CD4-positive, alpha-beta T cell treated with Interleukin-17A for 4 hours (primary cell): Measurements from ENCODE around the gene POLR2J.
"Not testable (repeated sequence)": the region's sequence is repeated elsewhere in the genome, so short reads cannot be mapped to it uniquely, and the experiment has no call there.

Experiments used
- DNase-seq: peaks from one replicate; pipeline ENCODE4 v3.0.0-alpha.2; 2020; ENCODE audit warnings: mixed read lengths

Gene POLR2J

DNA sequence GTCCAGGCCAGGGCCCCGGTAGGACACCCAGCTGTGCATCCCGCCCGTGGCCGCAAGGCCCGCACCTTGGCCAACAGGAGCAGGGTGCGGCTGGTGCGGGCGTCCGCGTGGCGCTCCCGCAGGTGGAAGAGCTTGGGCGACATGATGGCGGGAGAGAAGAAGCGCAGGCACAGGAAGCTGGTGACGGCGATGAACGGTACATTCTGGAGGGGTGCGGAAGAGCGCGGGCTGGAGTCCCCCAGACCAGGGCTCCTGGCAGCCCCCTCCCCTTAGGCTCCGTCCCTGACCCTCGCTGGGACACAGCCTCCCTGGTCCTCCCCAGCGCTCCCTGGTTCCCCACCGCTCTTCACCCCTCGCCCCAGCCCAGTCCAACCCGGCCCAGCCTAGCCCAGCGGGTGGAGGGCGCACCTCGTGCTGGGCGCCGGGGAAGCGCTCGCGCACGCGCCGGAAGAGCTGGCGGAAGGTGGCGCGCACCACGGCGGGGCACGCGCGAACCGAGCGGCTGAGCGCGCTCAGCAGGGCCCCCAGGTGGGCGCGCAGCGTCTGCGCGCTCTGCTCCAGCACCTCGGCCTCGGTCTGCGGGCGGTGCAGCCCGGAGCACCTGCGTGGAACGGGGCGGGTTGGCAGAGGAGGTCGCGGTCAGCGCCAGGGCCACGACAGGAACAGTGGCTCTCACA lies 15.9 kb upstream of the POLR2J start:
- DNase-seq: not testable (repeated sequence)

DNA sequence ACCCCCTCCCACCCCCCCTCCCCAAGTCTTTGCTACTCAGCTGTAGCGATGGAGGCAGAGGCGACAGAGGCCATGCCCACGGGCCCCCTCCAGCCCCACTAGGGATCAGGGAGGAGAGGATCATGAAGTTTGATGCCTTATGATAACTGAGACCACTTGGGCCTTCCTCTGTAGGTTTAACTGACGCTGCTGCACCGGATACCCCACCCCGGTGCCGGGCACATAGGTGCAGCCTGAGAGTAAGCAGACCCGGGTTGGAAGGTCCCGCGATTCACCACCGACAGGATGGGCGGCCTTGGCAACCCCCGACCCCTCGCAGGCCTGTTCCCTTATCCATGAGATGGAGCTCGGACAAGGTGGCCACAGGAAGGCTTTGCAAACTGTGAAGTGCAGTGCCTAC lies 15.3 kb upstream of the POLR2J start:
- not testable (repeated sequence) for DNase-seq

DNA sequence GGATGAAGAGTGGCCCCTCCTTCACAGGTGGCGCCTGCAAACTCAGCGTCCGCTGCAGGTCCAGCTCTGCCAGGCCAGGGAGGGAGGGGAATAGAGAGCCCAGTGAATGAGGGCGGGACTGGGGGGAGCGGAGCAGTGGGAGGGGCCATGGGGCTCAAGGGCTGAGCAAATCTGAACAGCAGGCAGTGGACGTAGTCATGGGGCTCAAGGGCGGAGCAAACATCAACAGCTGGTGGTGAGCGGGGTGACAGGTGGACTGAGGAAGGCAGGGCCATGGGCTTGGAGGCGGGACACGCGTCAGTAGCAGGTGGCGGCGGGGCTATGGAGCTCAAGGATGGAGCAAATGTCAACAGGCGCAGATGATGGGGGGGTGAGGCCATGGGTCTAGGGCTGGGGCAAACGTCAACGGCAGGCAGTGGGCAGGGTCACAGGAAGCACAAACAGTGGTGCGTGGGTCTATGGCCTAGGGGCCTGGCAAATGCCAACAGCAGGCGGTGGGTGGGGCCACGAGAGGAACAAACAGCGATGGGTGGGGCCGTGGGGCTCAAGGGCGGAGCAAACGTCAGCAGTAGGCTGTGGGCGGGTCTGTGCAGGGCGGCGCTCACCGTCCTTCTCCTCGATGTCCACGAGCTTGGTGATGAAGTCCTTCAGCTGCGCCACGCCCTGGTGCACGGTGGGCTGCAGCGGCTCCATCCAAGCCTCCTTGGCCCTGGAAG lies 14.7 kb upstream of the POLR2J start:
- DNase-seq: peak; percentile 21

DNA sequence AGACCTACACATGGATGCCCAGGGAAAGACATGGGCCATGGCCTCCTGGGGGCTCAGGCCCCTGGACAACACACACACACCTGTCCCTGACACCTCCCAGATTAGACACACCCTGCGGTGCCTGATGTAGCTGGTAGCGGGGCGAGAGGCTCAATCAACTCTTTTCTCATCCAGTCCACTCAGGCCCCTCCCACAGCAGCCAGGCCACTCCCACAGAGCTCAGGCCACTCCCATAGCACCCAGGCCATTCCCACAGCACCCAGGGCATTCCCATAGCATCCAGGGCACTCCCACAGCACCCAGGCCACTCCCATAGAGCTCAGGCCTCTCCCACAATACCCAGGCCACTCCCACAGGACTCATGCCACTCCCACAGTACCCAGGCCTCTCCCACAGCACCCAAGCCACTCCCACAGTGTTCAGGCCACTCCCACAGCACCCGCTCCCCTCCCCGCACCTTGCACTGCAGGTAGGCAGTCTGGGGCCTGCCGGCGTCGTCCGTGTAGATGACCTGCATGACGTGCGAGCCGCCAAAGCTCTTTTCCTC lies 11.9 kb upstream of the POLR2J start:
- not testable (repeated sequence) for DNase-seq

DNA sequence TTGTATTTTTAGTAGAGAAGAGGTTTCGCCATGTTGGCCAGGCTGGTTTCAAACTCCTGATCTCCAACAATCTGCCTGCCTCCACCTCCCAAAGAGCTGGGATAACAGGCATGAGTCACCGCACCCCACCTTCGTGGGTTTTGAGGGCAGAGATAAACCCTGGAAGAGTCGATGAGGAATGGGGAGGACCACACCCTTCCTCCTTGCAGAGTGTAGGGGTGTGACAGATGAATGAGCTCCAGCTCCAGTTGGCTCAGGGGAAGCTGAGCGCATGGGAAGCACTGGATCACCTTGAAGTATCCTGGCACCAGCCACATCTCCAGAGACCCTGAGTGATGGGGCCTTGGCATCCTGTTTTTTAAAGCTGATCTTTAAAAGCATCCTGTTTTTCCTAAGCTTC lies 5.6 kb upstream of the POLR2J start:
- not testable (repeated sequence) for DNase-seq

DNA sequence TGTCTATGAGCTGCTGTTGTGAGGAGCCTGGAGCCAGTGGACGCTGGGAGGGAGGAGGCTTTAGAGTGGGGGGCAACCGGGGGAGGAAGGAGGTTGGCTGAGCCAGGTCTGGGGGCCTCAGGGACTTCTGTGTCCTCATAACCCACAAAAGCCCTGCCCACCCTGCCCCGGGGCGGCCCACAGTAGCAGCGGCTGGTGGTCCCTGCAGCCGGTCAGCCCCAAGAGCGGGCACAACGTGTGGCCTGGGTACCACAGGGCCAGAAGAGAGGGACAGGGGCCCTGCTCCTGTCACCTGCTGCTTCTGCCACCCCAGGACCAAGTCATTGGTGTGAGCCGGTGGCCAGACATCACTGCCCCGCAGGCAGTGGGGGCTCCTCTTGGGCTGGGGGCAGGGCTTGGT lies 3.2 kb upstream of the POLR2J start:
- DNase-seq: not testable (repeated sequence)

DNA sequence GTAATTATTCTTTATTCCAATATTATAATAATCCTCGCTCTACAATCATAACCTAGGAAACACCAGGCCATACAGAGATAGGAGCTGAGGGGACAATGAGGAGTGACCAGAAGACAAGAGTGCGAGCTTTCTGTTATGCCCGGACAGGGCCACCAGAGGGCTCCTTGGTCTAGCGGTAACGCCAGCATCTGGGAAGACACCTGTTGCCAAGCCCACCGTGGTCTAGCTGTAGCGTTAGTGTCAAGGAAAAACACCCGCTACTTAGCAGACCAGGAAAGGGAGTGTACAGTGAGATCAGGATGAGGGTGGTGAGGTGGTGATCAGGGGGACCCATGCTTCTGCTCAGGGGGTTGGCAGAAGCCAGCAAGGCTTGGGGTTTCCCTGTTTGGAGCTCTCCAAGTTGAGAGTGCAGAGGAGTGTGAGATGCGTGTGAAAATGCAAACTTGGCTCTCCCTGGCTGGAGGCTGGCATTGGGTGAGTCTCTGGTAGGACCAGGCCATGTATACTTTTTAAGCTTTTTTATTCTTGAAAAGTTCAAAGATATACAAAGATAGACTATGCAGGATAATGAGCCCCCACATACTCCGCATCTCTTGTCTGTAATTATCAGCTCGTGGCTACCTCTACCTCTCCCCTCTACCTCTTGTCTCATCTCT lies 1.4 kb upstream of the POLR2J start:
- not testable (repeated sequence) for DNase-seq

DNA sequence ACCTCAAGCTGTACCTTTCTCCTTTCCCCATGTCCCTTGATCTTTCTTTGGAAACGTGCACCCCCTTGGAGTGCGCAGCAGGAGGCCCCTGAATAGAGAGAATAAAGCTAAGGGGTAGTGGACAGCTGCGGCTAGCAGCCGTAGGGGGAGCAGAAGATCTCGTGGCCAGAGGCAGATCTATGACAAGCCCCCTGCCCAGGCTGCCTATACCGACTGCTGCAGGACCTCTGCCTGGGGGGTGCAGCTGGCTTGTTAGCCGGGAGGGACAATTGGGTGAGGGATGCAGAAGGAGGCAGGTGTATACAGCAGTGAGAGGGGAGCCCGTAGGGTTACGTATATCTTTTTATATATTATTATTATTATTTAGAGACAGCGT lies 475 bp upstream of the POLR2J start:
- not testable (repeated sequence) for DNase-seq

DNA sequence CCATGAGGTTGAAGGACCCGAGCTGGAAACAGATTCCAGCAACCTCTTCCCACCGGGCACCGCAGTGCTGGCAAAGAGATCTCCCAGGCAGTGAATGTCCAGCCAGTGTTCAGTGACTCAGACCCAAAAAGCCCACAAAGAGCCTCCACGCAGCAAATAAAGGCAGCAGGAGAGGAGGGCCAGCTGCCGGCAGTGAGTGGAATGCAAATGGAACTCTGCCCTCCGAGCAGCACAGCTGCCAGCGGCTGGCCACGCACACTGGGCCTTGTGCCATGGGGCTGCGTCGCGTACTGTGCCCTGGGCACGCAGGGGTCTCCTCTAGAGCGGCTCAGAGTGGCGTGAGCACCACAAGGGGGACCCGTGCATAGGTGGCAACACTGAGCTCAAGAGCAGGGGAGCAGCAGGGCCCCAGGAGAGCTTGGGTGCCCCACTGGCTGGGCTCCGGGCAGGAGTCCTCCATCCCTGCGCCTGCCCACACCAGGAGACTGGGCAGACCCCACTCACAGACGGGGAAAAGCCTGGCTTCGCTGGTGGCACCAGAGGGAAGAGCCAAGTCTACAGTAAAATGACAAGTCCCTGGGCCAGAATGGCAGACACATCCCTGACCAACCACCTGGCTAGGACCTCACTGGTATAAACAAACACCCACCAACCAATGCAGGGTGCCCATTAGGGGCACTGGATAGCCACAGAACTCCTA lies 3.8 kb downstream of the POLR2J start:
- not testable (repeated sequence) for DNase-seq

DNA sequence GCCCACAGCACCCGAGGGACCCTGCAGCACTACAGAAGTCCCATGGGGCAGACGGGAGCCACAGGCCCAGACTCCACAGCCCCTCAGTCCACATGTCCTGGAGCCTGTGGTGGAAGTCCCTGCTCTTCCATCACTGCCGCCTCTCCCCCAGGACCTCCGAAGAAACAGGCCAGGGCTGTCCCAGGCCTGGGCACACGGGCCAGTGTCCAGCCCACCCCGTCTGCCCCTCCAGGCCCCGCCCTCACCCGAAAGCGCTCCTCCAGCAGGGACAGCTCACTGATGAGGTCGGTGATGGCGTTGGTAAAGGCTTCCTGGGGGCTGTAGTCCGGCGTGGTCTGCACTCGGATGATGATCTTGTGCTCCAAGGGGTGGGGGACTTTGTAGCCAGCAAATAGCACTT lies 4.6 kb downstream of the POLR2J start:
- not testable (repeated sequence) for DNase-seq

DNA sequence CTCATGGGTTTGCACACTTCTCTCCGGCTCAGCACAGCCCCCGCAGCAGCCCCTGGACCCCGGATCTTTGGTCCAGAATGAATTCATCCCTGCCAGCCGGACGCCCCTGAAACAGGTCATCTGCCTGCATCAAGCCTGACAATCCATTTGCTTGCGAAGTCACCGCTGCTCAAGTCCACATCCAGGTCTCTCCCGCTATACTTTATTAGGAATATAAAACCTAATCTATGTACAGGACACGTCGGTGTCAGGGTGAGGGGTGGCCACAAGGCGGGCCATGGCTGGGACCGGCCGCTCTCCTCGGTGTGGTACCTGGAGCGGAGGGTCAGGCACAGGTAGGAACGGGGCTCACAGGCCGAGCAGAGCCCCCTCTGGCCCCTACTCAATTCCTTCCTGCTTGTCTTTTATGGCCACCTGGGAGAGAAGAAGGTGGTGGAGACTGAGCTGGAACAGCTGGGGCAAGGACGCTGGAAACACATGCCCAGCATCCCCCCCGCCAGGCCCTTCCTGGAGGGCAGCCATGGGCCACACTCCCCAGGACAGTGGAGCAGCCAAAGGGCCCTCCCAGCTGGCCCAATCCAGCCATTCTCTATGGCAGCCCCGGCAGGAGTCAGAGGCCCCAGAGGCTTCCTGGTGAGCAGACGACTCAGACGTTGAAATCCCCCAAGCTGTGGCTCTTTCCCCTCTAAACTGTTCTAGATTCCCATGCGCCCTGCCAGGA lies 5.3 kb downstream of the POLR2J start:
- DNase-seq: no peak

DNA sequence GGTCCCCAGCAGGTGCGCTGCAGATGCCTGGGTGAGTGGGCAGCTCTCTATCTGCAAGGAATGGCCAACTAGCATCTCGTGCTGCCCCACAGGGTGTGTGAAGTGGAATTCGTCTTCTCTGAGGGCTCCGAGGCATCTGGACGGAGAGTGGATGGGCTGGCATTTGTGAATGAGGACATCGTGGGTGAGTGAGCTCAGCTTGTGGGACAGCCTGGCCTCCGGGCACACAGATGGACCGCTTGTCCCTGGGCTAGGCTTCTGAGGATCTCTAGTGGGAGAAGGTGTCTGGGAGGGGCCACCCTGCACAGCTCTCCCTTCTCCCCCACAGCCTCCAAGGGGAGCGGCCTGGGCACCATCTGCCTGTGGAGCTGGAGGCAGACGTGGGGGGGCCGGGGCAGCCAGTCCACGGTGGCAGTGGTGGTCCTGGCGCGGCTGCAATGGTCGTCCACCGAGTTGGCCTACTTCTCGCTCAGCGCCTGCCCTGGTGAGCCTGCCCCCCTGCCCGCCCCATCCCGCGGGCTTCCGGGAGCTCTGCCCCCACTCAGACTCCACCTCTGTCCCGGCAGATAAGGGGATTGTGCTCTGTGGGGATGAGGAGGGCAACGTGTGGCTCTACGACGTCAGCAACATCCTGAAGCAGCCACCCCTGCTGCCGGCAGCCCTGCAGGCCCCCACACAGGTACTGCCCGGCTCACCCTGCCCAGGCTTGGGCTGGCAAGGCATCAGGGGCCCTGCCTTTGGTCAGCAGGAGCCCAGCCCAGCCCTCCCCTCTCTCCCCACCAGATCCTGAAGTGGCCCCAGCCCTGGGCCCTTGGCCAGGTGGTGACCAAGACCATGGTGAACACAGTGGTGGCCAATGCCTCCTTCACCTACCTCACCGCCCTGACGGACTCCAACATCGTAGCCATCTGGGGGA lies 6.3 kb downstream of the POLR2J start:
- DNase-seq: no peak

DNA sequence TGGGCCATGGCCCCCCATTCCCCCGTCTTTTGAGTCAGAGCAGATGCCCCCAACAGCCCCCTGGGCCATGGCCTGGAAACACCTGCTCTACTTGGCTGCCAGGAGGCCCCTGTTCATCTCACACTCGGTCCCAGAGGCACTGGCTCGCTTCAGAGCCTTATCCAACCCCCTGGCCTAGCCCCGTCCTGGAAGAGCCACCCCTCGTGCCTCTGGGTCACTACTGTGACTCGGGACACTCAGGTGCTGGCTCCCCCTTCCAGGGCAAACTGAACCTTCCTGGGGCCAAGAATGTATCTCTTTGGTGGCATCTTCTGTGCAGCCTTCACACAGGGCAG lies 7.0 kb downstream of the POLR2J start:
- no peak for DNase-seq

DNA sequence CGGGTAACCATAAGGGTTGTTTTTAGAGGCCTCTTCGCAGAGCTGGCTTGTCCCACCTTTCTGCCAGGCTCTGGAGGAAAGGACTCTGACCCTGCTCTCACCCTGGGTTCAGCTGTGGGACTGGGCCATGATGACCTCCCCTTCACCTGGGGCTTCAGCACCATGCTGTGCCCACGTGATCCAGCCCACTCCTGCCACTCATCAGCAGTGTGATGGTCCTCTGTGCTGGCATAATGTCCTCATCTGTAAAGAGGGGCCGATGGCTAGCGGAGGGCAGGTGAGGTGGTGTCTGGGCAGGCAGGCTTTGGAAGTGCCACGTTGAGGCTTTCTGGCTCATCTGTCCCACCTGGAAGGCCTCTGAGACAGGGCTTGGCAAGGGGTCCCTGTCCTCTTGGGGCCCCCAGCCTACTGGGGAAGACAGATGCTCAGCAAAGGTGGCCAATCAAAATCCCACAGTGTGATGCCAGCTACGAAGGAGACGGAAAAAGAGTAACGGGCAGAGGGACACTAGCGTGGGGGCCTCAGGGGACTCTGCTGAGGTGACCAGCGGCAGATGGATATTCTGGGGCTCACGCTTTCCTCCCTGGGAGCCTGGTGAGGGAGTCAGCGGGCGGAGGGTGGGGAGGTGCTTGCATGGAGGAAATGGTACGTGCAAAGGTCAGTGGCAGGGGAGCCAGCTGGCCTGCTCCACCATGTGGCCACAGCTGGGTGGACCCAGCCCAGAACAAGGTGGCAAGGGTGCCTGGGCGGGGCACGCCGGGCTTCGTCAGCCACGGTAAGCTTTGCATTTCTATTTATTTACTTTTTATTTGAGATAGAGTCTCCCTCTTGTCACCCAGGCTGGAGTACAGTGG lies 8.5 kb downstream of the POLR2J start:
- no peak for DNase-seq

DNA sequence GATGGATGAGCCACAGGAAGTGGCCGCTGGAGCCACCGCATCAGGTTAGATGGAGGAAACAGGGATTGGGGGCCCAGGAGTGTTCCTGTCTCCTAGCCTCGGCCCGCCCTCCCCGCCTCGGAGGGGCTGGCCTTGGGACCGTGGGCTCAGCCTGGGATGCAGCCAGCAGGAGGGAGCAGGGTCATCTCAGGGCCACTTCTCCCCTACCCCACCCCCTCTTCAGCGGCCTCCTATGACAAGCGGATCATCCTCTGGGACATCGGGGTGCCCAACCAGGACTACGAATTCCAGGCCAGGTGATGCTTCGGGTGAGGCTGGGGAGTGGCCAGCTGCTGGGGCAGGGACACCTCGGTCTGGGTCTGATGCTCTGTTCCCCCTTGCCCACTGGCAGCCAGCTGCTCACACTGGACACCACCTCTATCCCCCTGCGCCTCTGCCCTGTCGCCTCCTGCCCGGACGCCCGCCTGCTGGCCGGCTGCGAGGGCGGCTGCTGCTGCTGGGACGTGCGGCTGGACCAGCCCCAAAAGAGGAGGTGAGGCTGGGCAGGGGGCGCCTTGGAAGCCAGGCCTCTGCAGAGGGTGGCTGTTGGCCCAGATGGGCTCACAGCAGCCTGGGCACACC lies 9.3 kb downstream of the POLR2J start:
- no peak for DNase-seq

DNA sequence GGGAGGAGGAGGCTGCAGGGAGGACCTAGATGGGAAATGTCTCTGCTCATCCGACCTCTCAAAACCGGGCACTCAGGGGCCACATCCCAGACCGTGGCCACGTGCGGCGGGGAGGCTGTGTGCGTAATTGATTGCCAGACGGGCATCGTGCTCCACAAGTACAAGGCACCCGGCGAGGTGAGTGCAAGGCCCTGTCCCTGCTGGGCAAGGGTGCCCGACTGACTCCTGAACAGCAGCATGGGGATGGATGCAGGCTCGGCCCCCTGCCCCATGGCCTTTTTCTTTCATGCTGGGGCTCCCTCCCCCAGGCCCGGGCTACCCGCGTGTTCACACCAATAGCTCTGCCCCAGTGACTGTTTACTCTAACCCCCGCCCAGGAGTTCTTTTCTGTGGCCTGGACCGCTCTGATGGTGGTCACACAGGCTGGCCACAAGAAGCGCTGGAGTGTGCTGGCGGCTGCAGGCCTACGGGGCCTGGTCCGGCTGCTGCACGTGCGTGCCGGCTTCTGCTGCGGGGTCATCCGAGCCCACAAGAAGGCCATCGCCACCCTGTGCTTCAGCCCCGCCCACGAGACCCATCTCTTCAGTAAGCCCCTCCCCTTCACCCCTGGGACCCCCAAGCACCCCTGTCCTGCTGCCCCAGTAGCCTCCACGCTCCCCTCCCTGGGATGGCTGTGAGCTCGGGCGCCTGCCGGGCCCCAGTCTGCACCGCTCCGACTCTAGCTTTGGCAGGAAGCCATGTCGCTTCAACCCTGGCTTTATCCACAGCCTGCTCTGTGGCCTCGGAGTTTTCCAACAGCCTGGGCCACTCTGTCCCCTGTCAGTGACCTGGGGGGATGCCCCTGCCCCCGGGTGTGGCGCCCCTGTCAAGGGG lies 10.0 kb downstream of the POLR2J start:
- DNase-seq: no peak

DNA sequence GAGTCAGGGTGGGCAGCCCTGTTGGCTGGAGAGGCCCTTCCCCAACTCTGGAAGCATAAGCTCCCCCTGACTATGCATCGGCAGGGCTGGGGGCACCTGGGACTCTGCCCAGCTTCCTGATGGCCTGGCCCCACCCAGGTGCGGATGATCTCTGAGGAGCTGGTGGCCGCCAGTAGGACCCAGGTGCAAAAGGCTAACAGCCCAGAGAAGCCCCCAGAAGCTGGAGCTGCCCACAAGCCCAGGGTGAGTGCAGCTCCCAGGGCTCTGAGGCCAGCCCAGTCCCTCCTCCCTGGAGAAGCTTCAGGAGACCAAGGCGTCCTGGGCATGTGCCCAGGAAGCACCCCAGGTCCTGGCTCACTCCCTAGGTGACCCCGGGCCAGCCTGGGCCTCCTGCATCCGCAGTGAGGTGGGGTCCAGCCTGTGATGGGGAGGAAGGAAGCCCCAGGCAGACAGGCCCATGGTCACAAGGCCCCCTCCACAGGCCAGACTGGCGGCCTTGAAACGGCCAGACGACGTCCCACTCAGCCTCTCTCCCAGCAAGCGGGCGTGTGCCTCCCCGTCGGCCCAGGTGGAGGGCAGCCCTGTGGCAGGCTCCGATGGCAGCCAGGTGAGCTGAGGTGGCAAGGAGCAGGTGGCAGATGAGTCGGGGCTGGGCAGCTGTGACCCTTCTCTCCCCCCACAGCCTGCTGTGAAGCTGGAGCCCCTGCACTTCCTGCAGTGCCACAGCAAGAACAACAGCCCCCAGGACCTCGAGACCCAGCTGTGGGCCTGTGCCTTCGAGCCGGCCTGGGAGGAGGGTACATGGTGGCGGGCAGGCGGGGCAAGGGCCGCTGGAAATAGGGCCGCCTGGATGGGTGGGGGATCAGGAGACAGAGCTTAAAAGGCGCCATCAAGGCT lies 10.9 kb downstream of the POLR2J start:
- DNase-seq: no peak

DNA sequence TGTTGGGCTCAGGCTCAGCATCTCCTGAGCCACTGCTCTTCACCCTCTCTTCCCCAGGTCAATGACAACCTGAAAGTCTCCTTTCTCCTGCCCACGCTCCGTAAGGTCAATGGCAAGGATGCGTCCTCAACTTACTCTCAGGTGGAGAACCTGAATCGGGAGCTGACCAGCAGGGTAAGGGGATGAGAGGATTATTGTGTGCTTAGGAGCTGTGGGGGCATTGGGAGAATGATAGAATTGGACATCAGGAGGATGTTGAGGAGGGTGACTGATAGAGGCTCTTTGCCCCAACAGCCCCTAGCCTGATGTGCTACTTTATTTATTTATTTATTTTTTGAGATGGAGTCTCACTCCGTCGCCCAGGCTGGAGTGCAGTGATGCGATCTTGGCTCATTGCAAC lies 12.6 kb downstream of the POLR2J start:
- DNase-seq: no peak
